GM18498 (cell line): ENCODE measurements around the gene VPS54.
"Not testable (repeated sequence)": the region's sequence is repeated elsewhere in the genome, so short reads cannot be mapped to it uniquely, and the experiment has no call there.

ENCODE experiments used
- ATAC-seq: cut with Tn5 transposase; IDR thresholded peaks from one replicate; pipeline ENCODE4 v1.9.1; 2021; ENCODE audit warnings: mild to moderate bottlenecking, moderate library complexity; ENCODE audit not compliant: unreplicated experiment

Gene VPS54

DNA sequence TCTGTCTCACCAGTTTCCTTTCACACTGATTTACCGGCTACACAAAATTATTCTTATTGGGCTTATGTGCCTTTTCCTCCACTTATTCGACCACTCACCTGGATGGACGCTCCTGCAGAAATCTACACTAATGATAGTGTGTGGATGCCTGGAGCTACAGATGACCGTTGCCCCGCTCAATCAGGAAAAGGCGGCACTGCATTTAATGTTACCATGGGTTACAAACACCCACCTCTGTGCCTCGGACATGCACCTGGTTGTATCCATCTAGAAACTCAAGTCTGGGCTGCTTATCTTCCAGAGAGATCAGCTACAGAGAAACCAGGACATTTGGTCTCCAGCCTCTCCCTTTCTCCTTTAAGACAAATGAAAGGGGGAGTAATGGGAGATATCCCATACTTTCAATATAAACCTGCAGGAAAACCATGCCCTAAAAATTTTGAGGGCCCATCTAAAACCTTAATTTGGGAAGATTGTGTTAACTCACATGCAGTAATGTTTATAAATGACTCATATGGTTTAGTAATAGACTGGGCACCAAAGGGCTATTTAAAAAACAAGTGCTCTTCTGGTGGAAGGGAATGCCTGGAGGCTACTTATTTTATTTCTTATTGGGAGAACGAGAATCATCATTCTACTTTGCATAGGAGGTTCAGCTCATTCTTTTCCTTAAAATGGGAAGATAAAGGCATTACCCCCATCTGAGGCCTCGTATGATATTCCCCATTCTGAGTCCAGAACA lies 24.7 kb downstream of the VPS54 start:
- ATAC-seq, result not testable (repeated sequence)

- ATAC-seq, result no peak
These were observed 25.4 kb downstream of the VPS54 start for GRCh38 chr2:63993871-63994270.

- not testable (repeated sequence) for ATAC-seq
These were observed 26.1 kb downstream of the VPS54 start for GRCh38 chr2:63993130-63993584.

- no peak for ATAC-seq
These were observed 27.1 kb downstream of the VPS54 start for GRCh38 chr2:63992061-63992685.

GRCh38 chr2:63991173-63991999 lies 27.8 kb downstream of the VPS54 start:
- ATAC-seq, result not testable (repeated sequence)

GRCh38 chr2:63990072-63990471 lies 29.2 kb downstream of the VPS54 start:
- no peak for ATAC-seq

DNA sequence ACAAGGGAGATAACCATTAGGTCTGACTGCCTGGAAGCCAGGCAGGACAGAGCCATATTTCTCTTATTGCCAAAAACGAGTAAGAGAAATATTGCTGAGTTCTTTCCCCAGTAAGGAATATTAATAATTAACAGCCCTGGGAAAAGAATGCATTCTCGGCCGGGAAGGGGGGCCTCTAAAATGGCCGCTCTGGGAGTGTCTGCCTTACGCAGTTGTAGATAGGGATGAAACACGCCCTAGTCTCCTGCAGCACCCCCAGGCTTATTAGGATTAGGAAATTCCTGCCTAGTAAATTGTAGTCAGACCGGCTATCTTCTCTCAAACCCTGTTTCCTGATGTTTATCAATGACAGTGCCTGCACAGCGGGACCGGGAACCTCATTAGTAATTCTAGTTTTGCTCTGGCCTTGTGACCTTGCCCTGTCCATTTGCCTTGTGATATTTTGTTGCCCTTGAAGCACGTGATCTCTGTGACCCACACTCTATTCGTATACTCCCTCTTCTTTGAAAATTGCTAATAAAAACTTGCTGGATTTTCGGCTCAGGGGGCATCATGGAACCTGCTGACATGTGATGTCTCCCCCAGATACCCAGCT lies 30.3 kb downstream of the VPS54 start:
- ATAC-seq, result not testable (repeated sequence)

DNA sequence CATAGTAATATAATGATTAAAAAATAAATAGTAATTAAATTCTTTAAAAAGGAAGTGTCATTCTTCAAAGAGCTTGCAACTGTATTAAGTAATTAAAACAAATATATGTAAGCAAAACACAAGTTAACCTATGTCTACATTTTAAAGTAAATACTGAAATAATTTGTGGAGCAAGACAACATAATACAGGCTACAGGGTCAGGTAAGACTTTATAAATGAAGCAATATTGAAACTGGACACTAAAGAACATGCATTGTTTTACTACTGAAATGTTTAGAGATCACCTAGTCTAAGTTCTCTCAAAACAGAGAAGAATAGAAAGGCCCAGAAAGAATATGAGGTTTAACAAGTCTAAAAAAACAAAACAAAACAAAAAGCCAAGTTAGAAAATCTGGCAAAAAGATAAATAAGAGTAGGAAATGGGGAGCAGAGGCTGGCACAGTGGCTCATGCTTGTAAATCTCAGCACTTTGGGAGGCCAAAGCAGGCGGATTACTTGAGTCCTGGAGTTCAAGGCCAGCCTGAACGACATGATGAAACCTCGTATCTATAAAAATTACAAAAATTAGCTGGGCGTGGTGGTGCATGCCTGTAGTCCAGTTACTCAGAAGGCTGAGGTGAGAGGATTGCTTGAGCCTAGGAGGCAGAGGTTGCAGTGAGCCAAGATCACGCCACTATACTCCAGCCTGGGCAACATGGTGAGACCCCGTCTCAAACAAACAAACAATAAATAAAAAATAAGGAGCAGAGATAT lies 34.4 kb downstream of the VPS54 start:
- no peak for ATAC-seq

DNA sequence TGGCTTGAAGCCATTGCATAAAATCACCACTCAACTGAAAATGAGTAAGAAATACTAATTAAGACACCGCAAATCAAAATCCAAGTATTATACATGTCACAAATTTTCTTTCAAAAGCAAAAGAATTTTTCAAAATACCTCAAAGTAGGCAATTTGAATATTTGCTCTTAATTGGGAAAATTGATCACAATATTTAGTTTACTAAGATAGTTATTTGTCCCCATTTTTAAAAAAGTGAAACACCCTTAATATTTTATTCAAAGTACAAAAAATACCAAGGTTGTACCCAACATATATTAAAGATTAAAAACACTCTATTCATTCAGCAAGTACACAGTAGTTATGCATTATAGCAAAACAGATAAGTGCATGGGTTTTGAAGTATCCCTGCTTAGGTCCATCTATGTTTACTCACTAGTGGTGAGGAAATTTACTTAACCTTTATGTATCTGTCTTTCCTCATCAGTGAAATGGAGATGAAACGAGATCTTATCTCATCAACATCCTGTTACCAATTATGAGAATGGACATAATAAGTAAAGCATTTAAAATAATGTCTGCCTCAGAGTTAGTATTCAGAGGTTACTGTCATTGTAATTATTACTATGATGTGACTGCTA lies 35.1 kb downstream of the VPS54 start:
- ATAC-seq, result no peak

- ATAC-seq, result no peak
These were observed 36.9 kb downstream of the VPS54 start for GRCh38 chr2:63982335-63982734.

DNA sequence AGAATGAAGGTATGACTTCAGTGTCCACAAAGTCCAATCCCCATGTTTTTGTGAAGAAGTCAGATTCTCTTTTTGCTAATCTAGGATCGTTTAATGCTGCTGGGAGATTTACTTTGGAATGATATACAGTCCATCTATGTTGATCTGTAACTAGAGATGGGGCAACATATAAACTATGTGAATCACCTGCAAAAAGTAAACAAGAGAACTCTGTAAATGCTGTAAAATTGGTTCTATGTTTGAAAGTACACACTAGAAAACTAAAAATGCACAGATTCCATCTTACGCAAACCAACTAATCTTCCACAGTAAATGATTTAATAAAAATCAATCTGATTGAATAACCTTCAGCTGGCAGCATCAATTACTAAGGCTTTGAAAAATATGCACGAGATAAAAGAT lies 37.5 kb downstream of the VPS54 start:
- no peak for ATAC-seq

DNA sequence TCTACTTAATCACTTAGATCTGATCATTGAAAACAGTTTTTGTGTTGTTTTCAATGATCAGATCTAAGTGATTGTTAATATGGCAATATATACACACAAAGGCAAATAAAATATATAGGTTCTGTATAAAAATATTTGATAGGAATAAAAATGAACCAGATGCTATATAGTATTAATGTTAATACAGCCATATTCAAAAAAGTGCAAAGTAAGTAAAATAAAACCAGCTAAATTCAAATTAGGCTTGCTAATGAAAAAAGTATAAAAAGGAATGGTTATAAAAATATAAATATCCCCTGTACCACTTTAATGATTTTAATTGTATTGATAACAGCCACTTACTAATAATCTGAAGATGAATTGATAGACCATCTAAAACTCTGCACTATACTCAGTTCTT lies 38.4 kb downstream of the VPS54 start:
- ATAC-seq, result no peak

DNA sequence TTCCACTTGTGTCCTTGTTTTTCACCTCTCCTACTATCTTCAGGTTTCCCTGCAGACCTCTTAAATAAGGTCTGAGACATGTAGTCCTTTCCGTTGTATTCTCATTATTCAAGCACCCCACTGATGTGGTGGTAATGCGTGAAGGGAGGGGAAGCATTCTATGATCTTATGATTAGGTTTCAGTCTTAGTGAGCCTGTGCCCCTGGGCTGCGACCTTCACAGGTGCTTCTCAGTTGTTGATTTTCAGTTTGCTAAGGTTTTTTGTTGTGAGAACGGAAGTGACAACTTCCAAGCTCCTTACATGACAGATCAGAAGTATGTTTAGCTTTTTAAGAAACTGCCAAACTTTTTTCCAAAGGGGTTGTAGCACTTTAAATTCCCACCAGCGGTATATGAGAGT lies 41.3 kb downstream of the VPS54 start:
- no peak for ATAC-seq

DNA sequence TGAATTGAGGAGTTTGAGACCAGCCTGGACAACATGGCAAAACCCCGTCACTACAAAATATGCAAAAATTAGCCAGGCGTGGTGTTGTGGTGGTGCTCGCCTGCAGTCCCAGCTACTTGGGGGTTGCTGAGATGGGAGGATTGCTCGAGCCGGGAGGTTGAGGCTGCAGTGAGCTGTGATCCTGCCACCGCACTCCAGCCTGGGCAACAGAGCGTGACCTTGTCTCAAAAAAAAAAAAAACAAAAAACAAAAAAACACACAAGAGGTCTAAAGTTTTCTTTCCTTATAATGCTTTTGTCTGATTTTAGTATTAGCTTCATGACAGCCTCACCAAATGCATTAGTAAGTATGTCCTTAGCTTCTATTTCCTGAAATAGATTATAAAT lies 43.1 kb downstream of the VPS54 start:
- ATAC-seq, result no peak

DNA sequence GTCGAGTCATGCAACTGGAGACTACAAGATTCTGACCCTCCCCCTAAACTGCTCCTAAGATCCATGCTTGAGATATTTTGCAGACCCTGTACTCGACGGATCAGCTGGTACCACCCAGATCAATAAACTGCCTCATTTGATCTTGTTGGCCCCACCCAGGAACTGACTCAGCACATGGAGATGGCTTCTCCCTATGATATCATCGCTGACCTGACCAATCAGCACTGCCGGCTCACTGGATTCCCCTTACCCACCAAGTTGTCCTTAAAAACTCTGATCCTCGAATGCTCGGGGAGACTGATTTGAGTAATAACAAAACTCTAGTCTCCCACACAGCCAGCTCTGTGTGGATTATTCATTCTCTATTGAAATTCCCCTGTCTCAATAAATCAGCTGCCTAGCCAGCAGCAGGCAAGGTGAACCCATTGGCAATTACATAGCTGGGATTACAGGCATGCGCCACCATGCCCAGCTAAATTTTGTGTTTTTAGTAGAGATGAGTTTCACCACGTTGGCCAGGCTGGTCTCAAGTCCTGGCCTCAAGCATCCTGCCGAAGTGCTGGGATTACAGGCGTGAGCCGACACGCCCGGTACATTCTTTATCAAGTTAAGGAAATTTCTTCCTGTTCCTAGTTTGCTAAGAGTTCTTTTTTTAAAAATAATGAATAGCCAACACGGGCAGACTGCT lies 43.6 kb downstream of the VPS54 start:
- ATAC-seq, result no peak

DNA sequence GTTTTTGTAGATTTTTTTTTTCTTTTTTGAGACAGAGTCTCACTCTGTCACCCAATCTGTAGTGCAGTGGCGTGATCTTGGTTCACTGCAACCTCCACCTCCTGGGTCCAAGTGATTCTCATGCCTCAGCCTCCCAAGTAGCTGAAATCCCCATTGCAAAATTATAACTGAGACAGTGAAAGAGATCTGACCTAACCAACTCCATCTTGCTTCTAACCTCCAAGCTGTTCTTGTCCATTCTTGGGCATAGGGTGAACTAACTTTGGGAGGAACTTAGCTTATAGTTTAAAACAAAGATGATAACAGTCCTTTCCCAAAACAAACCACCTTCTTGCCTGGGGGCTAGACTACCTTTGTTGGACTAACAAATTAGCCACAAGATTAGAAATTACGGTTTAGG lies 44.2 kb downstream of the VPS54 start:
- ATAC-seq, result not testable (repeated sequence)

GRCh38 chr2:63962186-63962585 lies 57.0 kb downstream of the VPS54 start:
- no peak for ATAC-seq

- no peak for ATAC-seq
These were observed 68.8 kb downstream of the VPS54 start for GRCh38 chr2:63950414-63950813.

- no peak for ATAC-seq
These were observed 76.4 kb downstream of the VPS54 start for GRCh38 chr2:63942788-63943187.

DNA sequence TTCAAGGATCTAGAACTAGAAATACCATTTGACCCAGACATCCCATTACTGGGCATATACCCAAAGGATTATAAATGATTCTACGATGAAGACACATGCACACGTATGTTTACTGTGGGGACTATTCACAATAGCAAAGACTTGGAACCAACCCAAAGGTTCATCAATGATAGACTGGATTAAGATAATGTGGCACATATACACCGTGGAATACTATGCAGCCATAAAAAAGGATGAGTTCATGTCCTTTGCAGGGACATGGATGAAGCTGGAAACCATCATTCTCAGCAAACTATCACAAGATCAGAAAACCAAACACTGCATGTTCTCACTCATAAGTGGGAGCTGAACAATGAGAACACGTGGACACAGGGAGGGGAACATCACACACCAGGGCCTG lies 87.1 kb downstream of the VPS54 start:
- not testable (repeated sequence) for ATAC-seq
